Measurements from ENCODE around the gene ADCY5. TPM values are rescaled to one million over a fixed set of nuclear protein-coding genes. Genes with fewer than 3 reads are reported as not detected.

Gene ADCY5
- total RNA-seq, 1 experiment from 2014 or later, result 0.49 TPM

GRCh38 chr3:123371426-123371825 is 77.5 kb downstream of the ADCY5 start:
- Histone ChIP-seq H3K27ac (ENCODE audit: low read depth, low read length) (no peak overlapping the region), H3K9me3 (ENCODE audit: control insufficient read depth in 1 of 2, insufficient read depth in 1 of 2, low read depth in 1 of 2, low read length in 2 of 2) (no peaks in the 10 kb centered on the region), H3K4me1 (ENCODE audit: control insufficient read depth in 1 of 2, insufficient read depth in 2 of 2, low read length in 2 of 2) (no peaks in the 10 kb centered on the region), H3K36me3 (ENCODE audit: control insufficient read depth in 1 of 2, insufficient read depth in 2 of 2, low read length in 2 of 2) (no peaks in the 10 kb centered on the region), H4K20me1 (ENCODE audit: insufficient read depth) (no peaks in the 10 kb centered on the region), H2AFZ (ENCODE audit: low read depth, low read length, poor library complexity, severe bottlenecking) (no peak overlapping the region), H3K9me2 (ENCODE audit: insufficient read depth) (no peaks in the 10 kb centered on the region), H3K4me2 (ENCODE audit: low read length) (no peak overlapping the region), H3K9ac (ENCODE audit: low read length) (no peak overlapping the region), H3K4me3 (replicated peaks in 1 of 2; ENCODE audit: low read depth in 1 of 2, low read length in 2 of 2) (no peak overlapping the region), H3K27me3 (ENCODE audit: insufficient read depth, low read length) (no peaks in the 10 kb centered on the region; the same call in 1 of the 2 replicates), H3K79me2 (ENCODE audit: insufficient read depth, low read length) (no peaks in the 10 kb centered on the region)
- ChIA-PET RAD21 (ENCODE audit: low non-redundant PET in 1 of 2, low total read pairs in 2 of 2, uncharacterized antibody in 2 of 2, unreplicated experiment in 2 of 2) (no interaction called here), POLR2A (no interaction called here), CTCF (interaction anchor here (1.0 kb wide), 1 partner anchor 9 kb away, joined by 3 read pairs; no protein-coding TSS in a partner anchor)
- TF ChIP-seq CTCF (IDR thresholded peaks at IDR 0.05 in 2 of 3, conservative IDR thresholded peaks at IDR 0.05 in 1 of 3; ENCODE audit: borderline replicate concordance in 1 of 3, insufficient read depth in 1 of 3, low read depth in 2 of 3, low read length in 2 of 3) (no peak), POLR2A (IDR thresholded peaks at IDR 0.05; ENCODE audit: borderline replicate concordance, extremely low read depth, insufficient read depth, insufficient read length) (no peak), TCF7L2 (IDR thresholded peaks at IDR 0.05; ENCODE audit: borderline replicate concordance, extremely low read depth, insufficient read depth, insufficient read length) (no peak), ZBTB33 (IDR thresholded peaks at IDR 0.05; ENCODE audit: extremely low read depth, insufficient replicate concordance, low read length) (no peak), CEBPB (IDR thresholded peaks at IDR 0.05; ENCODE audit: low read depth) (no peak), SP1 (IDR thresholded peaks at IDR 0.05; ENCODE audit: low read depth) (no peak), FOSL1 (IDR thresholded peaks at IDR 0.05; ENCODE audit: low read depth) (no peak), REST (IDR thresholded peaks at IDR 0.05; ENCODE audit: low read depth) (no peak), SIN3A (IDR thresholded peaks at IDR 0.05; ENCODE audit: low read depth) (no peak), ELF1 (IDR thresholded peaks at IDR 0.05; ENCODE audit: borderline replicate concordance, low read depth) (no peak), ZNF274 (IDR thresholded peaks at IDR 0.05; ENCODE audit: low read depth, low read length) (no peak), SRF (IDR thresholded peaks at IDR 0.05; ENCODE audit: low read depth) (no peak), EZH2 (IDR thresholded peaks at IDR 0.05) (no peak), MAX (IDR thresholded peaks at IDR 0.05) (no peak), ZFX (IDR thresholded peaks at IDR 0.05) (no peak)
- ATAC-seq (no peak), DNase-seq (ENCODE audit: low read depth, low spot score) (no peak)
- intact Hi-C loops (cut with micrococcal nuclease), result no loop called here
- no TSS peak for BruUV-seq (replicated peaks)
